ENCODE measurements around the gene FAM89A.
"Not testable (repeated sequence)": the region's sequence is repeated elsewhere in the genome, so short reads cannot be mapped to it uniquely, and the experiment has no call there.

The FAM89A gene

GRCh38 chr1:230984622-230985515 lies 55.2 kb downstream of the FAM89A start:
- WGBS (ENCODE audit: insufficient coverage), result 96% methylated on average over 2 of the region's 10 CpGs
- peaks cover 0 to 11% (median 2%) of the 10 kb centered on the region in 4 experiments for H3K4me1 ChIP-seq (ENCODE audit: control extremely low read depth in 1 of 4, control insufficient read depth in 4 of 4, insufficient read depth in 4 of 4, low read length in 3 of 4)
- H3K27ac ChIP-seq (ENCODE audit: insufficient read depth in 1 of 2, low read depth in 1 of 2, low read length in 2 of 2, poor library complexity in 1 of 2, severe bottlenecking in 2 of 2), result peak overlapping the region in 1 of 2 experiments; percentile 30
- peaks cover 2 to 25% (median 9%) of the 10 kb centered on the region in 4 experiments for H3K36me3 ChIP-seq (ENCODE audit: control insufficient read depth in 4 of 4, insufficient read depth in 4 of 4, low read length in 3 of 4)
- peak in 1 of 3 donors; percentile 32 for DNase-seq
- H3K4me3 ChIP-seq (ENCODE audit: control insufficient read depth in 1 of 7, extremely low read depth in 1 of 7, insufficient read depth in 4 of 7, low read depth in 2 of 7, low read length in 6 of 7); H3K27me3 ChIP-seq (replicated peaks in 2 of 5; ENCODE audit: control insufficient read depth in 4 of 5, insufficient read depth in 5 of 5, low read length in 4 of 5); H3K9me3 ChIP-seq (ENCODE audit: control extremely low read depth in 1 of 5, control insufficient read depth in 4 of 5, insufficient read depth in 2 of 5, low read depth in 1 of 5, low read length in 4 of 5); POLR2A ChIA-PET; CTCF ChIA-PET: not testable (repeated sequence)

DNA sequence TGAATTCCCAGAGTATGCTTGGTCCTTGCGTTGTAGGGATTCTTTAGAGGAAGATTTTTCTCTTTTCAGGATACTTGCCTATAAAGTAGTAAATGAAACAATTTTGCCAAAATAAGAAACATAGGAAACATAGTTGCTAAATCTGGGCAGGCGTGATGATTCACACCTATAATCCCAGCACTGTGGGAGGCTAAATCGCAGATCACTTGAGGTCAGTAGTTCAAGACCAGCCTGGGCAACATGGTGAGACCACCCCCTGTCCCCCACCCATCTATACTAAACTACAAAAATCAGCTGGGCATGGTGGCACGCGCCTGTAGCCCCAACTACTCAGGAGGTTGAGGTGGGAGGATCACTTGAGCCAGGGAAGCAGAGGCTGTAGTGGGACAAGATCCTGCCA lies 56.2 kb downstream of the FAM89A start:
- WGBS (ENCODE audit: insufficient coverage), result 97% methylated on average over 5 of the region's 5 CpGs
- H3K9me3 ChIP-seq (ENCODE audit: control extremely low read depth in 1 of 5, control insufficient read depth in 4 of 5, insufficient read depth in 2 of 5, low read depth in 1 of 5, low read length in 4 of 5), result no peaks in the 10 kb centered on the region
- ChIA-PET POLR2A (interaction anchor here (0.6 kb wide), 1 partner anchor 15 kb away, joined by 3 read pairs; no protein-coding TSS in a partner anchor), CTCF (no interaction called here)
- no peak overlapping the region for H3K4me3 ChIP-seq (ENCODE audit: control insufficient read depth in 1 of 7, extremely low read depth in 1 of 7, insufficient read depth in 4 of 7, low read depth in 2 of 7, low read length in 6 of 7)
- peaks cover 0 to 19% (median 7%) of the 10 kb centered on the region in 4 experiments for H3K36me3 ChIP-seq (ENCODE audit: control insufficient read depth in 4 of 4, insufficient read depth in 4 of 4, low read length in 3 of 4)
- no peak overlapping the region for H3K27ac ChIP-seq (ENCODE audit: insufficient read depth in 1 of 2, low read depth in 1 of 2, low read length in 2 of 2, poor library complexity in 1 of 2, severe bottlenecking in 2 of 2)
- no peak for DNase-seq
- peaks cover 3 to 15% (median 9%) of the 10 kb centered on the region in 4 experiments for H3K4me1 ChIP-seq (ENCODE audit: control extremely low read depth in 1 of 4, control insufficient read depth in 4 of 4, insufficient read depth in 4 of 4, low read length in 3 of 4)
- H3K27me3 ChIP-seq (replicated peaks in 2 of 5; ENCODE audit: control insufficient read depth in 4 of 5, insufficient read depth in 5 of 5, low read length in 4 of 5), result no peaks in the 10 kb centered on the region

GRCh38 chr1:230982696-230983095 lies 57.4 kb downstream of the FAM89A start:
- Histone ChIP-seq H3K4me3 (ENCODE audit: control insufficient read depth in 1 of 7, extremely low read depth in 1 of 7, insufficient read depth in 4 of 7, low read depth in 2 of 7, low read length in 6 of 7) (no peak overlapping the region), H3K9me3 (ENCODE audit: control extremely low read depth in 1 of 5, control insufficient read depth in 4 of 5, insufficient read depth in 2 of 5, low read depth in 1 of 5, low read length in 4 of 5) (no peaks in the 10 kb centered on the region), H3K36me3 (ENCODE audit: control insufficient read depth in 4 of 4, insufficient read depth in 4 of 4, low read length in 3 of 4) (peaks cover 0 to 19% (median 7%) of the 10 kb centered on the region in 4 experiments), H3K4me1 (ENCODE audit: control extremely low read depth in 1 of 4, control insufficient read depth in 4 of 4, insufficient read depth in 4 of 4, low read length in 3 of 4) (peaks cover 4 to 20% (median 14%) of the 10 kb centered on the region in 4 experiments), H3K27ac (ENCODE audit: insufficient read depth in 1 of 2, low read depth in 1 of 2, low read length in 2 of 2, poor library complexity in 1 of 2, severe bottlenecking in 2 of 2) (no peak overlapping the region), H3K27me3 (replicated peaks in 2 of 5; ENCODE audit: control insufficient read depth in 4 of 5, insufficient read depth in 5 of 5, low read length in 4 of 5) (no peaks in the 10 kb centered on the region)
- ChIA-PET POLR2A (no interaction called here), CTCF (no interaction called here)
- no peak for DNase-seq
- WGBS (ENCODE audit: insufficient coverage), result 94% methylated on average over 3 of the region's 4 CpGs

GRCh38 chr1:230979952-230980351 lies 60.1 kb downstream of the FAM89A start:
- 66% methylated on average over 4 of the region's 4 CpGs for WGBS (ENCODE audit: insufficient coverage)
- no peaks in the 10 kb centered on the region for H3K9me3 ChIP-seq (ENCODE audit: control extremely low read depth in 1 of 5, control insufficient read depth in 4 of 5, insufficient read depth in 2 of 5, low read depth in 1 of 5, low read length in 4 of 5)
- H3K36me3 ChIP-seq (ENCODE audit: control insufficient read depth in 4 of 4, insufficient read depth in 4 of 4, low read length in 3 of 4), result peaks cover 3 to 16% (median 8%) of the 10 kb centered on the region in 4 experiments
- POLR2A ChIA-PET, result no interaction called here
- CTCF ChIA-PET, result interaction anchor here (1.0 kb wide), 1 partner anchor 42 kb away, joined by 3 read pairs; no protein-coding TSS in a partner anchor
- DNase-seq, result peak in 2 of 3 donors; percentile 18 to 25
- peak overlapping the region in 1 of 2 experiments; percentile 72 for H3K27ac ChIP-seq (ENCODE audit: insufficient read depth in 1 of 2, low read depth in 1 of 2, low read length in 2 of 2, poor library complexity in 1 of 2, severe bottlenecking in 2 of 2)
- H3K4me3 ChIP-seq (ENCODE audit: control insufficient read depth in 1 of 7, extremely low read depth in 1 of 7, insufficient read depth in 4 of 7, low read depth in 2 of 7, low read length in 6 of 7), result peak overlapping the region in 4 of 7 experiments; percentile 5 to 98 (median 88)
- peaks cover 16 to 31% (median 27%) of the 10 kb centered on the region in 4 experiments for H3K4me1 ChIP-seq (ENCODE audit: control extremely low read depth in 1 of 4, control insufficient read depth in 4 of 4, insufficient read depth in 4 of 4, low read length in 3 of 4)
- H3K27me3 ChIP-seq (replicated peaks in 2 of 5; ENCODE audit: control insufficient read depth in 4 of 5, insufficient read depth in 5 of 5, low read length in 4 of 5), result no peaks in the 10 kb centered on the region

GRCh38 chr1:230979389-230979716 lies 60.7 kb downstream of the FAM89A start:
- Histone ChIP-seq H3K36me3 (ENCODE audit: control insufficient read depth in 4 of 4, insufficient read depth in 4 of 4, low read length in 3 of 4) (peaks cover 3 to 16% (median 8%) of the 10 kb centered on the region in 4 experiments), H3K27me3 (replicated peaks in 2 of 5; ENCODE audit: control insufficient read depth in 4 of 5, insufficient read depth in 5 of 5, low read length in 4 of 5) (no peaks in the 10 kb centered on the region), H3K27ac (ENCODE audit: insufficient read depth in 1 of 2, low read depth in 1 of 2, low read length in 2 of 2, poor library complexity in 1 of 2, severe bottlenecking in 2 of 2) (peak overlapping the region; percentile 47 to 72), H3K4me1 (ENCODE audit: control extremely low read depth in 1 of 4, control insufficient read depth in 4 of 4, insufficient read depth in 4 of 4, low read length in 3 of 4) (peaks cover 16 to 31% (median 27%) of the 10 kb centered on the region in 4 experiments), H3K4me3 (ENCODE audit: control insufficient read depth in 1 of 7, extremely low read depth in 1 of 7, insufficient read depth in 4 of 7, low read depth in 2 of 7, low read length in 6 of 7) (peak overlapping the region; percentile 39 to 98 (median 87)), H3K9me3 (ENCODE audit: control extremely low read depth in 1 of 5, control insufficient read depth in 4 of 5, insufficient read depth in 2 of 5, low read depth in 1 of 5, low read length in 4 of 5) (no peaks in the 10 kb centered on the region)
- CTCF ChIA-PET, result interaction anchor here (1.0 to 1.2 kb wide), 5 partner anchors 9 to 232 kb away, joined by 3 to 4 read pairs (median 3); no protein-coding TSS in a partner anchor
- POLR2A ChIA-PET, result no interaction called here
- WGBS (ENCODE audit: insufficient coverage), result 8% methylated on average over 9 of the region's 12 CpGs
- no peak for DNase-seq

DNA sequence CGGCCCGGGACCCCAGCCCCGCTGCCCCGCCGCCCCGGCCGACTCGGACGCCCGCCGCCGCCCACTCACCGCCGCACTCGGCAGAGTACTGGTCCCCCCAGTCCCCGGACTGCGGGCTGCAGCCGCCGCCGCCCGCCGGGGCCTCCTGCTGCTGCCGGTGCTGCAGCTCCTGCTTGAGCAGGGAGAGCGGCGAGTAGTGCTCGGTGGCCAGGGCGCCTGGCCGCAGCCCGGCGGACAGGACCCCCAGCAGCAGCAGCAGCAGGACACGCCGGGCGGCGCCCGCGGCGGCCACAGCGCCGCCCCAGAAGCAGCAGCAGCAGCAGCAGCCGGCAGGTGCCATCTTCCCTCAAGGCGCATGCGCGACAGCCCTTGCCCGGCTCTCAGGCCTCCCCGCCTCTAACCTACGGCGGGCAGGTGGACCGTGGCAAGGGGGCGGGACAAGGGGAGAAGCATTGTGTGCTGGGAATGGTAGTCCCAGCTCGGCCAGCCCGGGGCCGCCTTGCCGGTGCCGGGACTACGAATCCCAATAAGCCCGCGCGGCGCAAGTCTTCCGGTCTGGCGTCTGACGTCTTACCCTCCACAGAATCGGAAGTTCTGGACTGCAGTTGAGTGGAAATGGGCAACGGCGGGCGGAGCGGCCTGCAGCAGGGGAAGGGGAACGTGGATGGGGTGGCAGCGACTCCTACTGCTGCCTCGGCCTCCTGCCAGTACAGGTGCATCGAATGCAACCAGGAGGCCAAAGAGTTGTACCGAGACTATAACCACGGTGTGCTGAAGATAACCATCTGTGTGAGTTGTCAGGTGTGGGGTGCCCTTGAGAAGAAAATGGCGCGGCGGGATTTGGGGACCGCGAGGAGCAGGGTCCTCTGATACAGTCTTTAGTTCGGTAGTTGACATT lies 61.3 kb downstream of the FAM89A start, which contains the start of the genes ARV1 and TTC13:
Gene ARV1, plus strand, starts transcription at position 604 of the 898 bp plus-strand sequence. Its CDS starts 12 bp downstream, at position 616.
Gene TTC13, minus strand, starts transcription at position 371 of the 898 bp plus-strand sequence. Its CDS starts 31 bp downstream, at position 340.
- Histone ChIP-seq H3K27me3 (replicated peaks in 2 of 5; ENCODE audit: control insufficient read depth in 4 of 5, insufficient read depth in 5 of 5, low read length in 4 of 5) (no peaks in the 10 kb centered on the region), H3K9me3 (ENCODE audit: control extremely low read depth in 1 of 5, control insufficient read depth in 4 of 5, insufficient read depth in 2 of 5, low read depth in 1 of 5, low read length in 4 of 5) (no peaks in the 10 kb centered on the region), H3K36me3 (ENCODE audit: control insufficient read depth in 4 of 4, insufficient read depth in 4 of 4, low read length in 3 of 4) (peaks cover 3 to 16% (median 7%) of the 10 kb centered on the region in 4 experiments), H3K4me1 (ENCODE audit: control extremely low read depth in 1 of 4, control insufficient read depth in 4 of 4, insufficient read depth in 4 of 4, low read length in 3 of 4) (peaks cover 16 to 31% (median 27%) of the 10 kb centered on the region in 4 experiments), H3K27ac (ENCODE audit: insufficient read depth in 1 of 2, low read depth in 1 of 2, low read length in 2 of 2, poor library complexity in 1 of 2, severe bottlenecking in 2 of 2) (peak within 1 kb of the TSS; percentile 47 to 72), H3K4me3 (ENCODE audit: control insufficient read depth in 1 of 7, extremely low read depth in 1 of 7, insufficient read depth in 4 of 7, low read depth in 2 of 7, low read length in 6 of 7) (peak within 1 kb of the TSS; percentile 73 to 98 (median 87))
- ChIA-PET POLR2A (no interaction called here), CTCF (interaction anchor here (1.0 to 1.2 kb wide), 5 partner anchors 8 to 232 kb away, joined by 3 to 4 read pairs (median 3); no protein-coding TSS in a partner anchor)
- DNase-seq, result peak; percentile 99
- 0% methylated on average over 61 of the region's 79 CpGs for WGBS (ENCODE audit: insufficient coverage)

Data from common myeloid progenitor, CD34-positive (primary cell).